HepG2 (cell line): Measurements from ENCODE around the gene SMTNL1. TPM values are rescaled to one million over a fixed set of nuclear protein-coding genes. Genes with fewer than 3 reads are reported as not detected.
A peak's percentile ranks its signal among the peaks of the same experiment; 100 is the strongest.

Source experiments
- ELF4 ChIP-seq: sonication (generic); formaldehyde crosslinking; IDR thresholded peaks from 2 replicates; pipeline ENCODE4 v1.5.0; 2020; ENCODE audit warnings: missing genetic modification reagents, mild to moderate bottlenecking, moderate library complexity, borderline replicate concordance
- FUBP1 ChIP-seq: sonication (generic); formaldehyde crosslinking; IDR thresholded peaks from 2 replicates; pipeline ENCODE4 v1.5.1; 2020; ENCODE audit warnings: missing genetic modification reagents, mild to moderate bottlenecking, borderline replicate concordance
- GPN1 ChIP-seq: sonication (generic); formaldehyde crosslinking; IDR thresholded peaks from 2 replicates; pipeline ENCODE4 v1.5.1; 2020; ENCODE audit warnings: missing genetic modification reagents, borderline replicate concordance
- HMG20A ChIP-seq: IDR thresholded peaks from 2 replicates; pipeline ENCODE4 v1.6.1; 2016; ENCODE audit warnings: borderline replicate concordance
- KLF6 ChIP-seq: IDR thresholded peaks from 2 replicates; pipeline ENCODE4 v1.8.0; 2016; ENCODE audit warnings: missing biosample characterization, missing genetic modification reagents
- MAFG ChIP-seq: sonication (generic); formaldehyde crosslinking; IDR thresholded peaks from 2 replicates; pipeline ENCODE4 v1.5.1; 2020; ENCODE audit warnings: mild to moderate bottlenecking, missing genetic modification reagents
- SNAPC2 ChIP-seq: sonication (generic); formaldehyde crosslinking; IDR thresholded peaks from 2 replicates; pipeline ENCODE4 v1.8.1; 2022; ENCODE audit warnings: mild to moderate bottlenecking, missing genetic modification reagents
- SOX6 ChIP-seq, 2 experiments: fragments of 450-650 bp in 1 of 2; sonication (generic) in 1 of 2; formaldehyde crosslinking in 1 of 2; IDR thresholded peaks; 2 replicates each; pipeline versions ENCODE4 v1.4.0 to v1.6.1; 2017 to 2020; ENCODE audit warnings: antibody characterized with exemption in 1 of 2, mild to moderate bottlenecking in 1 of 2, missing genetic modification reagents in 1 of 2
- TARDBP ChIP-seq: sonication (generic); formaldehyde crosslinking; IDR thresholded peaks from 2 replicates; pipeline ENCODE4 v1.8.0; 2022; ENCODE audit warnings: mild to moderate bottlenecking, missing genetic modification reagents
- ZBTB33 ChIP-seq: sonication (generic); formaldehyde crosslinking; IDR thresholded peaks from 2 replicates; pipeline ENCODE4 v1.4.0; 2020; ENCODE audit warnings: missing genetic modification reagents
- ZNF207 ChIP-seq: fragments of 450-650 bp; IDR thresholded peaks from 2 replicates; pipeline ENCODE4 v1.6.1; 2016; ENCODE audit warnings: antibody characterized with exemption, borderline replicate concordance
- ZNF275 ChIP-seq: sonication (generic); formaldehyde crosslinking; IDR thresholded peaks from 2 replicates; pipeline ENCODE4 v1.8.0; 2022; ENCODE audit warnings: missing genetic modification reagents, mild to moderate bottlenecking, inconsistent platforms, borderline replicate concordance
- ZNF547 ChIP-seq: sonication (generic); formaldehyde crosslinking; IDR thresholded peaks from 2 replicates; pipeline ENCODE4 v1.5.1; 2020; ENCODE audit warnings: mild to moderate bottlenecking, missing genetic modification reagents
- ZNF691 ChIP-seq: sonication (generic); formaldehyde crosslinking; IDR thresholded peaks from 2 replicates; pipeline ENCODE4 v1.4.0; 2020; ENCODE audit warnings: missing genetic modification reagents, low read depth, mild to moderate bottlenecking, borderline replicate concordance
- ZXDC ChIP-seq: sonication (generic); formaldehyde crosslinking; IDR thresholded peaks from 2 replicates; pipeline ENCODE4 v1.5.0; 2020; ENCODE audit warnings: mild to moderate bottlenecking, missing genetic modification reagents
- polyA plus RNA-seq, 8 experiments: library from polyadenylated mRNA; depleted of rRNA in 3 of 8; stranded (reverse) in 7 of 8; unstranded in 1 of 8; fragments of >200 nt; fragmentation: Illumina TruSeq in 4 of 8; extraction: Trizol in 4 of 8; gene quantifications; 2 replicates each; pipeline versions ENCODE4 v1.2.1 to v1.2.3, GENCODE V29; 2011 to 2016; ENCODE audit warnings: low read depth in 4 of 8, missing spikeins in 1 of 8, mixed read lengths in 1 of 8; ENCODE audit not compliant: insufficient read depth in 1 of 8
- total RNA-seq, 5 experiments: library from RNA; depleted of rRNA; stranded (reverse); fragments of >200 nt; fragmentation: Illumina TruSeq; extraction: Trizol; gene quantifications; 2 replicates each; pipeline ENCODE4 v1.2.3, GENCODE V29; 2016; ENCODE audit warnings: low read depth in 1 of 5

SMTNL1 gene
- total and polyA plus RNA-seq, 2 of the 13 experiments (the other 11 are each of a cell fraction or from before 2014, with no cell fraction given): 0.04 TPM; not detected in 1

GRCh38 chr11:57497303-57498247 is 39.8 kb upstream of the SMTNL1 start (continued):
- TF ChIP-seq ZBTB33 (CRISPR knock-in tag) (no peak), ZNF207 (no peak), ZNF691 (CRISPR knock-in tag) (0 out of 2 replicates have a peak, but pooled peaks have one; percentile 64), ZNF275 (CRISPR knock-in tag) (0 out of 2 replicates have a peak, but pooled peaks have one; percentile 42), ELF4 (CRISPR knock-in tag) (peak; percentile 73; the same call in 1 of the 2 replicates), TARDBP (CRISPR knock-in tag) (peak; percentile 73), KLF6 (CRISPR knock-in tag) (peak; percentile 31), SNAPC2 (CRISPR knock-in tag) (peak; percentile 80), GPN1 (CRISPR knock-in tag) (no peak), ZNF547 (CRISPR knock-in tag) (no peak), MAFG (no peak), HMG20A (CRISPR knock-in tag) (peak; percentile 54; the same call in 1 of the 2 replicates), SOX6 (IDR thresholded peaks at IDR 0.05) (no peak), SOX6 (CRISPR knock-in tag; IDR thresholded peaks at IDR 0.05) (peak; percentile 95), ZXDC (CRISPR knock-in tag) (peak; percentile 91), FUBP1 (CRISPR knock-in tag) (no peak)
